Neural cell (in vitro differentiated cells): ENCODE results near the gene DNAL4. TPM values are rescaled to one million over a fixed set of nuclear protein-coding genes. Genes with fewer than 3 reads are reported as not detected.

Experiments used
- H2AFZ ChIP-seq: fragments of 200-600, 300-800 bp; sonication (generic), shearing (Covaris generic); 2 replicates; pipeline ENCODE4 v1.6.0; 2014; ENCODE audit warnings: low read depth, mild to moderate bottlenecking, antibody characterized with exemption, low read length, moderate library complexity
- H3F3A ChIP-seq: fragments of 200-600 bp; shearing (Covaris generic); 2 replicates; pipeline ENCODE4 v1.6.1; 2016; ENCODE audit warnings: mild to moderate bottlenecking, moderate library complexity, mixed read lengths, antibody characterized with exemption, low read length; ENCODE audit not compliant: insufficient read depth, poor library complexity, severe bottlenecking
- H3K27ac ChIP-seq: fragments of 200-600, 300-800 bp; sonication (generic), shearing (Covaris generic); 2 replicates; pipeline ENCODE4 v1.5.1; 2014; ENCODE audit warnings: mild to moderate bottlenecking, low read length, moderate library complexity
- H3K27me3 ChIP-seq: fragments of 300-800, 200-600 bp; sonication (generic), shearing (Covaris generic); 2 replicates; pipeline ENCODE4 v1.6.0; 2014; ENCODE audit warnings: mild to moderate bottlenecking, low read depth, low read length, moderate library complexity; ENCODE audit not compliant: insufficient read depth
- H3K36me3 ChIP-seq: fragments of 300-800, 200-600 bp; sonication (generic), shearing (Covaris generic); 2 replicates; pipeline ENCODE4 v1.5.1; 2014; ENCODE audit warnings: mild to moderate bottlenecking, antibody characterized with exemption, low read length, moderate library complexity; ENCODE audit not compliant: insufficient read depth
- H3K4me2 ChIP-seq: fragments of 300-800, 200-600 bp; sonication (generic), shearing (Covaris generic); 2 replicates; pipeline ENCODE4 v1.6.0; 2014; ENCODE audit warnings: mild to moderate bottlenecking, low read length
- H3K4me3 ChIP-seq: fragments of 300-800, 200-600 bp; sonication (generic), shearing (Covaris generic); 2 replicates; pipeline ENCODE4 v1.5.1; 2014; ENCODE audit warnings: mild to moderate bottlenecking, low read length, moderate library complexity
- H3K79me2 ChIP-seq: fragments of 200-600 bp; shearing (Covaris generic); replicated peaks from 2 replicates; pipeline ENCODE4 v1.6.0; 2014; ENCODE audit warnings: mild to moderate bottlenecking, low read length, moderate library complexity; ENCODE audit not compliant: insufficient read depth
- H3K9ac ChIP-seq: fragments of 300-800, 200-600 bp; sonication (generic), shearing (Covaris generic); 2 replicates; pipeline ENCODE4 v1.6.1; 2016; ENCODE audit warnings: mild to moderate bottlenecking, low read length, mixed read lengths
- H3K9me2 ChIP-seq: fragments of 200-600 bp; shearing (Covaris generic); 2 replicates; pipeline ENCODE4 v1.6.1; 2016; ENCODE audit warnings: mild to moderate bottlenecking, low read length, mixed read lengths; ENCODE audit not compliant: insufficient read depth
- H3K9me3 ChIP-seq: fragments of 200-600, 300-800 bp; sonication (generic), shearing (Covaris generic); 2 replicates; pipeline ENCODE4 v1.6.1; 2016; ENCODE audit warnings: mild to moderate bottlenecking, mixed run types, low read length, moderate library complexity, mixed read lengths
- H4K20me1 ChIP-seq: fragments of 200-600 bp; shearing (Covaris generic); 2 replicates; pipeline ENCODE4 v1.6.1; 2016; ENCODE audit warnings: mild to moderate bottlenecking, mixed run types; ENCODE audit not compliant: insufficient read depth
- CTCF ChIP-seq: fragments of 450-650 bp; IDR thresholded peaks from 2 replicates; pipeline ENCODE4 v1.5.1; 2014; ENCODE audit warnings: antibody characterized with exemption, mild to moderate bottlenecking, moderate library complexity; ENCODE audit not compliant: poor library complexity, severe bottlenecking
- EP300 ChIP-seq: fragments of 450-650 bp; conservative IDR thresholded peaks from 2 replicates; pipeline ENCODE4 v1.6.1; 2014; ENCODE audit warnings: antibody characterized with exemption, mild to moderate bottlenecking, moderate library complexity; ENCODE audit not compliant: poor library complexity, severe bottlenecking
- EZH2 ChIP-seq: fragments of 200-600, 300-800 bp; shearing (Covaris generic), sonication (generic); IDR thresholded peaks from 2 replicates; pipeline ENCODE4 v1.6.1; 2014; ENCODE audit warnings: antibody characterized with exemption, low read length, borderline replicate concordance, mild to moderate bottlenecking; ENCODE audit not compliant: insufficient read depth, poor library complexity, severe bottlenecking
- MXI1 ChIP-seq: fragments of 450-650 bp; conservative IDR thresholded peaks from 2 replicates; pipeline ENCODE4 v1.6.1; 2014; ENCODE audit warnings: antibody characterized with exemption, mild to moderate bottlenecking; ENCODE audit not compliant: poor library complexity, severe bottlenecking
- POLR2AphosphoS5 ChIP-seq: IDR thresholded peaks from 2 replicates; pipeline ENCODE4 v1.6.1; 2012
- RAD21 ChIP-seq: fragments of 450-650 bp; conservative IDR thresholded peaks from 2 replicates; pipeline ENCODE4 v1.6.1; 2014; ENCODE audit warnings: antibody characterized with exemption, mild to moderate bottlenecking, moderate library complexity
- REST ChIP-seq: IDR thresholded peaks from 2 replicates; pipeline ENCODE4 v1.6.1; 2012; ENCODE audit warnings: borderline replicate concordance
- SMC3 ChIP-seq: fragments of 450-650 bp; conservative IDR thresholded peaks from 2 replicates; pipeline ENCODE4 v1.6.1; 2014; ENCODE audit warnings: antibody characterized with exemption, mild to moderate bottlenecking, moderate library complexity; ENCODE audit not compliant: poor library complexity
- TAF1 ChIP-seq: IDR thresholded peaks from 2 replicates; pipeline ENCODE4 v1.6.1; 2012; ENCODE audit warnings: low read depth
- polyA plus RNA-seq: library from polyadenylated mRNA; depleted of rRNA; stranded (reverse); fragments of >200 nt; gene quantifications from 2 replicates; pipeline ENCODE4 v1.2.3, GENCODE V29; 2014

The DNAL4 gene
- polyA plus RNA-seq, 1 donor from 2014 or later, result 95.0 TPM

GRCh38 chr22:38736257-38736570 lies 57.7 kb downstream of the DNAL4 start:
- H3K27me3 ChIP-seq, result no peaks in the 10 kb centered on the region
- no peak overlapping the region for H3K9ac ChIP-seq
- TF ChIP-seq EZH2 (no peak), EP300 (no peak), CTCF (no peak), TAF1 (no peak), SMC3 (no peak), POLR2AphosphoS5 (no peak), RAD21 (no peak)
- H4K20me1 ChIP-seq, result no peaks in the 10 kb centered on the region
- H3K79me2 ChIP-seq, result no peaks in the 10 kb centered on the region
- H3K9me2 ChIP-seq, result no peaks in the 10 kb centered on the region
- H3K27ac ChIP-seq, result no peak overlapping the region
- H3K9me3 ChIP-seq, result no peaks in the 10 kb centered on the region
- H3K4me3 ChIP-seq, result no peak overlapping the region
- H3K36me3 ChIP-seq, result peaks cover 16% of the 10 kb centered on the region
- H3F3A ChIP-seq, result no peaks in the 10 kb centered on the region
- no peak overlapping the region for H2AFZ ChIP-seq
- H3K4me2 ChIP-seq, result no peak overlapping the region

- no peaks in the 10 kb centered on the region for H4K20me1 ChIP-seq
- TF ChIP-seq CTCF (no peak), REST (no peak), EP300 (no peak), SMC3 (no peak), POLR2AphosphoS5 (peak; percentile 30), MXI1 (no peak)
- H3K27ac ChIP-seq, result no peak overlapping the region
- no peak overlapping the region for H3K9ac ChIP-seq
- no peaks in the 10 kb centered on the region for H3K9me3 ChIP-seq
- H3K79me2 ChIP-seq, result no peaks in the 10 kb centered on the region
- H3K4me3 ChIP-seq, result no peak overlapping the region
- no peaks in the 10 kb centered on the region for H3K9me2 ChIP-seq
- peaks cover 11% of the 10 kb centered on the region for H3K36me3 ChIP-seq
- H3K4me2 ChIP-seq, result no peak overlapping the region
- no peak overlapping the region for H2AFZ ChIP-seq
- no peaks in the 10 kb centered on the region for H3K27me3 ChIP-seq
- no peaks in the 10 kb centered on the region for H3F3A ChIP-seq
Measured at GRCh38 chr22:38735465-38736256, 58.3 kb downstream of the DNAL4 start.
